GM19240 (cell line): Measurements from ENCODE around the gene DTX3.
A peak's percentile ranks its signal among the peaks of the same experiment; 100 is the strongest.
"Not testable (repeated sequence)": the region's sequence is repeated elsewhere in the genome, so short reads cannot be mapped to it uniquely, and the experiment has no call there.

Experiments
- DNase-seq: peaks from one replicate; pipeline ENCODE4 v3.0.0; 2011; ENCODE audit warnings: low spot score; ENCODE audit not compliant: insufficient read length

Gene DTX3

GRCh38 chr12:57583008-57583831, 21.4 kb upstream of the DTX3 start:
- peak; percentile 85 for DNase-seq

GRCh38 chr12:57584050-57584449, 20.6 kb upstream of the DTX3 start:
- no peak for DNase-seq

GRCh38 chr12:57584690-57585089, 19.9 kb upstream of the DTX3 start:
- no peak for DNase-seq

GRCh38 chr12:57585156-57585555, 19.5 kb upstream of the DTX3 start:
- no peak for DNase-seq

- no peak for DNase-seq
These were observed 18.5 kb upstream of the DTX3 start for GRCh38 chr12:57586128-57586527.

- no peak for DNase-seq
These were observed 17.7 kb upstream of the DTX3 start for GRCh38 chr12:57586832-57587429.

GRCh38 chr12:57588951-57589610, 15.5 kb upstream of the DTX3 start:
- not testable (repeated sequence) for DNase-seq

GRCh38 chr12:57590479-57590863, 14.2 kb upstream of the DTX3 start:
- DNase-seq = no peak

- DNase-seq = peak; percentile 89
These were observed 13.5 kb upstream of the DTX3 start, which contains the start of gene PIP4K2C for GRCh38 chr12:57590864-57591781. PIP4K2C (plus strand) TSS chr12:57591192; CDS start chr12:57591290, 98 bp downstream.

- DNase-seq = no peak
These were observed 12.8 kb upstream of the DTX3 start for GRCh38 chr12:57591782-57592325.

- no peak for DNase-seq
These were observed 12.0 kb upstream of the DTX3 start for GRCh38 chr12:57592551-57593165.

GRCh38 chr12:57593187-57593586, 11.4 kb upstream of the DTX3 start:
- no peak for DNase-seq

GRCh38 chr12:57600395-57600794, 4.2 kb upstream of the DTX3 start:
- DNase-seq = no peak

GRCh38 chr12:57602544-57602943, 2.1 kb upstream of the DTX3 start:
- DNase-seq = no peak

- no peak for DNase-seq
These were observed 1.3 kb upstream of the DTX3 start for GRCh38 chr12:57603324-57603723.

GRCh38 chr12:57603815-57604453, 690 bp upstream of the DTX3 start:
- DNase-seq = no peak

- DNase-seq = no peak
These were observed 577 bp downstream of the DTX3 start for GRCh38 chr12:57604992-57605810.

- no peak for DNase-seq
These were observed 1.2 kb downstream of the DTX3 start for GRCh38 chr12:57605811-57606311.

- no peak for DNase-seq
These were observed 1.8 kb downstream of the DTX3 start for GRCh38 chr12:57606399-57606798.
